ENCODE results near the gene ABCB1.

ABCB1 gene

DNA sequence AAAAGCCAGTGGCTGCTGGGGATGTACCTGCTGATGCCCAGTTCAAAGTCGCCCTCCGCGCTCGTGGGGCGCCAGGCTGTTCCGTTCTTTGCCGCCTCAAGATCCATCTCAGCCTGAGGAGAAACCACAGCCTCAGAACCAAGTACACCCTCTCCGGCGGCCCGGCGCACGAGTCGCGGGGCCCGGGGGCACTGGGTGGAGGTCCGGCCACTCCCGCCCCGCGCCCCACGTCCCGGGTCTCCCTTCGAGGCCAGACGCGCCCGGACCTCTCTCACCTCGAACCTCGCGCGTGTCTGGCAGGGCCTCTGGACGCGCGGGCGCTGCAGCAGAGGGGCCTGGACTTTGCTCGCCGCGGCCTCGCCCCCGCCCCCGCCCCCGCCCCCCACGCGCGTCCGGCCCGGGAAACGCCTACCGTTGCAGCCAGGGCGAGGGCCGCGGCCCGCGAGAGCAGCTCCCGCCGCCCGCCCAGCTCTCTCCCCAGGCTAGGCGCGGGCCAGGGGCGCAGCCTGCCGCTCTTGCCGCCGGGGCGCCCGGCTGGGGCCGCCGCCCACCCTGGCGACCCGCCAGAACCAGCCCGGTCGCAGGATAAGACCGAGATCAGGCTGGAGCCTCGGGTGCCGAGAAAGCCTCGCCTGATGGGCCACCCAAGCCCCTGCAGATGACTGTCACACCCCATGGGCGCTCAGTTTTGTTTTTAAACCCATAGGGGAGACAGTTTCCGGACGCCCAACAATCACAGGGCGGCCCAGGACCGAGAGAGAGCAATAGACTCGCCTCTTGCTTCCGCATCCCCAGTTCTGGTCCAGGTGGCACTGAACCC, 125.1 kb downstream of the ABCB1 start, which contains the start of gene ABCB4:
Gene ABCB4, minus strand, starts transcription at position 322 of the 820 bp plus-strand sequence. Its CDS starts 215 bp downstream, at position 107.
- no peaks in the 10 kb centered on the region; the same call in 1 of the 2 replicates for H3F3A ChIP-seq (ENCODE audit: insufficient read depth, low read length)
- peak within 1 kb of the TSS; percentile 95 for H2AFZ ChIP-seq (ENCODE audit: low read length)
- no peaks in the 10 kb centered on the region for H3K9me3 ChIP-seq (ENCODE audit: low read length)
- H3K4me1 ChIP-seq (ENCODE audit: insufficient read depth, low read length, severe bottlenecking), result peaks cover 41% of the 10 kb centered on the region
- peak within 1 kb of the TSS; percentile 77 for H3K4me2 ChIP-seq (ENCODE audit: low read length)
- TF ChIP-seq, protein P1, sequence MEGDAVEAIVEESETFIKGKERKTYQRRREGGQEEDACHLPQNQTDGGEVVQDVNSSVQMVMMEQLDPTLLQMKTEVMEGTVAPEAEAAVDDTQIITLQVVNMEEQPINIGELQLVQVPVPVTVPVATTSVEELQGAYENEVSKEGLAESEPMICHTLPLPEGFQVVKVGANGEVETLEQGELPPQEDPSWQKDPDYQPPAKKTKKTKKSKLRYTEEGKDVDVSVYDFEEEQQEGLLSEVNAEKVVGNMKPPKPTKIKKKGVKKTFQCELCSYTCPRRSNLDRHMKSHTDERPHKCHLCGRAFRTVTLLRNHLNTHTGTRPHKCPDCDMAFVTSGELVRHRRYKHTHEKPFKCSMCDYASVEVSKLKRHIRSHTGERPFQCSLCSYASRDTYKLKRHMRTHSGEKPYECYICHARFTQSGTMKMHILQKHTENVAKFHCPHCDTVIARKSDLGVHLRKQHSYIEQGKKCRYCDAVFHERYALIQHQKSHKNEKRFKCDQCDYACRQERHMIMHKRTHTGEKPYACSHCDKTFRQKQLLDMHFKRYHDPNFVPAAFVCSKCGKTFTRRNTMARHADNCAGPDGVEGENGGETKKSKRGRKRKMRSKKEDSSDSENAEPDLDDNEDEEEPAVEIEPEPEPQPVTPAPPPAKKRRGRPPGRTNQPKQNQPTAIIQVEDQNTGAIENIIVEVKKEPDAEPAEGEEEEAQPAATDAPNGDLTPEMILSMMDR (IDR thresholded peaks at IDR 0.05; ENCODE audit: low read length), result no peak
- TF ChIP-seq EZH2 (IDR thresholded peaks at IDR 0.05; ENCODE audit: borderline replicate concordance, low read length), result no peak
- H4K20me1 ChIP-seq (ENCODE audit: insufficient read depth, low read length), result no peaks in the 10 kb centered on the region
- H3K36me3 ChIP-seq (ENCODE audit: insufficient read depth, low read length), result no peaks in the 10 kb centered on the region
- peak within 1 kb of the TSS; percentile 76 for H3K4me3 ChIP-seq (ENCODE audit: low read depth, low read length, poor library complexity, severe bottlenecking)
- H3K79me2 ChIP-seq (ENCODE audit: insufficient read depth, low read length), result no peaks in the 10 kb centered on the region
- H3K27me3 ChIP-seq (ENCODE audit: insufficient read depth, low read length), result no peaks in the 10 kb centered on the region
- peak within 1 kb of the TSS; percentile 85 for H3K9ac ChIP-seq (ENCODE audit: low read length)
- H3K9me2 ChIP-seq (ENCODE audit: low read depth, low read length), result no peaks in the 10 kb centered on the region
- H3K27ac ChIP-seq (ENCODE audit: low read depth, low read length, poor library complexity, severe bottlenecking), result peak within 1 kb of the TSS; percentile 88

DNA sequence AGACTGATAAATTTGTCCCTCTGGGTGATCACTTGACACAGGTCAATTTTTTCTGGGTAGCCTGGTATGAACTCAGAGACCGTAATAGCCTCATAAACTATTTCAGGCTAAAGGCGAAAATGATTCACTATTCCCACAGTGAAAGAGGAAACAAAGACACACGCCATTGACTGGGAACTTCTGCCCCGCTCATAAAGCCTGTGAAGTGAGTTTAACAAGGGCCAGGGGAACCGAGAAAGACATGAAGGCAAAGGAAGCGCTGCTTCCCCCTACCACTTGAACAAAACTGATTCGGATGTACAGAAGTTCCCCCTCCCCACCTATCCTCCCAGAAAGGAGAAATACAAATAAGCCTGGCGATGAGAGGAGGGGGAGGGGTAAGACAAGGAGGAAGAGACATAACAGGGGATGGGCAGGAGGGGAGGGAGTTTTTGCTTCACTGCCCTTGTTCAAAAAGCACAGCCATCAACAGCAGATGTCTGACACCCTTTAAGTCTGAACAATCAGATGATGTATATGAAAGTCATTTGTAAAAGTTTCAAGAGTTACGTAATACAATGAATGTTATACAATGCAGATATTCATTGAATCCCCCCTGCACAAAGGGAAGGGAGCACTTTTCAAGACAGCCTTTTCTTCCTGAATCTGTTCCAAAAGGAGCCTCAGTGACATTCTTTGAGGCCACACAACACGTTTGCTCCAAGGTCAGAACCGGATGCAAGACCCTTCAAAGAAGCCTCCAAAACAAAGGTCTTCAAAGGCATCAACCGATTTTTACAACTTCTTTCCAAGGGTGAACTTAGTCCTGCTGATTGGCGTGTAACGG, 125.9 kb downstream of the ABCB1 start:
- Histone ChIP-seq H3K4me3 (ENCODE audit: low read depth, low read length, poor library complexity, severe bottlenecking) (peak overlapping the region; percentile 76), H4K20me1 (ENCODE audit: insufficient read depth, low read length) (no peaks in the 10 kb centered on the region), H3F3A (ENCODE audit: insufficient read depth, low read length) (no peaks in the 10 kb centered on the region; the same call in 1 of the 2 replicates), H3K27ac (ENCODE audit: low read depth, low read length, poor library complexity, severe bottlenecking) (peak overlapping the region; percentile 88), H3K79me2 (ENCODE audit: insufficient read depth, low read length) (no peaks in the 10 kb centered on the region), H3K4me2 (ENCODE audit: low read length) (peak overlapping the region; percentile 77), H3K9me2 (ENCODE audit: low read depth, low read length) (no peaks in the 10 kb centered on the region), H3K4me1 (ENCODE audit: insufficient read depth, low read length, severe bottlenecking) (peaks cover 41% of the 10 kb centered on the region), H3K27me3 (ENCODE audit: insufficient read depth, low read length) (no peaks in the 10 kb centered on the region), H2AFZ (ENCODE audit: low read length) (0 out of 2 replicates have a peak overlapping the region, but pooled peaks have one; percentile 2), H3K36me3 (ENCODE audit: insufficient read depth, low read length) (no peaks in the 10 kb centered on the region), H3K9me3 (ENCODE audit: low read length) (no peaks in the 10 kb centered on the region), H3K9ac (ENCODE audit: low read length) (peak overlapping the region; percentile 85)
- no peak for TF ChIP-seq EZH2 (IDR thresholded peaks at IDR 0.05; ENCODE audit: borderline replicate concordance, low read length)
- TF ChIP-seq, protein P1 (IDR thresholded peaks at IDR 0.05; ENCODE audit: low read length), result no peak

DNA sequence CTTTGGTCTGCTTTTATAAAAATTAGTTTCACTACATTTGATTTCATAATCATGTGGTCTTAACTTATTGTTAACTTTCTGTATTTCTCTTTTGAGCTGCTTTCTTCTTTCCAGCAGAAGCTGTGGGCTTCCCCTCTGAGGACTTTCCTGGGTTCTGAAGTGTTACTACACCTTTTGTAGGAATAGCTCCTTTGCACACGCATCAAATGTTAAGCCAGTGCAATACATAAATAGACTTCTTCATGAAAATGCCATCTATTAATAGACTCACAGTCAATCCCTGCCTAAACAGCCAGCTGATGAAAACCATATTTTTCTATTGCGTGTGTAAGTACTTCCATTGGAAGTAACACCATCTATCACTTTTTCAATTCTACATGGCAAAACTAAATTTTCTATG, 126.7 kb downstream of the ABCB1 start:
- peak overlapping the region; percentile 77 for H3K4me2 ChIP-seq (ENCODE audit: low read length)
- no peaks in the 10 kb centered on the region for H4K20me1 ChIP-seq (ENCODE audit: insufficient read depth, low read length)
- peak overlapping the region; percentile 85 for H3K9ac ChIP-seq (ENCODE audit: low read length)
- peak overlapping the region; percentile 76 for H3K4me3 ChIP-seq (ENCODE audit: low read depth, low read length, poor library complexity, severe bottlenecking)
- TF ChIP-seq, protein P1 (IDR thresholded peaks at IDR 0.05; ENCODE audit: low read length), result no peak
- no peak for TF ChIP-seq EZH2 (IDR thresholded peaks at IDR 0.05; ENCODE audit: borderline replicate concordance, low read length)
- no peaks in the 10 kb centered on the region for H3K9me2 ChIP-seq (ENCODE audit: low read depth, low read length)
- no peaks in the 10 kb centered on the region for H3K36me3 ChIP-seq (ENCODE audit: insufficient read depth, low read length)
- H2AFZ ChIP-seq (ENCODE audit: low read length), result no peak overlapping the region
- no peaks in the 10 kb centered on the region for H3K79me2 ChIP-seq (ENCODE audit: insufficient read depth, low read length)
- no peaks in the 10 kb centered on the region; the same call in 1 of the 2 replicates for H3F3A ChIP-seq (ENCODE audit: insufficient read depth, low read length)
- H3K9me3 ChIP-seq (ENCODE audit: low read length), result no peaks in the 10 kb centered on the region
- H3K27me3 ChIP-seq (ENCODE audit: insufficient read depth, low read length), result no peaks in the 10 kb centered on the region
- H3K4me1 ChIP-seq (ENCODE audit: insufficient read depth, low read length, severe bottlenecking), result peaks cover 41% of the 10 kb centered on the region
- peak overlapping the region; percentile 88 for H3K27ac ChIP-seq (ENCODE audit: low read depth, low read length, poor library complexity, severe bottlenecking)
